Mesendoderm (in vitro differentiated cells): ENCODE data around the gene FAM171A1.

ENCODE experiments used
- DNase-seq: peaks from one replicate; pipeline ENCODE4 v3.0.0; 2013
- H2AK5ac ChIP-seq: 2 replicates; pipeline ENCODE4 v1.6.1; 2013; ENCODE audit warnings: low read length, inconsistent platforms
- H2BK120ac ChIP-seq: 2 replicates; pipeline ENCODE4 v1.6.1; 2013; ENCODE audit warnings: low read depth, mild to moderate bottlenecking, low read length, moderate library complexity, mixed read lengths
- H2BK15ac ChIP-seq: replicated peaks from 2 replicates; pipeline ENCODE4 v1.6.1; 2013; ENCODE audit warnings: low read depth, mild to moderate bottlenecking, moderate library complexity
- H2BK5ac ChIP-seq: 2 replicates; pipeline ENCODE4 v1.6.1; 2013; ENCODE audit warnings: low read length, inconsistent platforms
- H3K18ac ChIP-seq: 2 replicates; pipeline ENCODE4 v1.6.1; 2013; ENCODE audit warnings: mild to moderate bottlenecking, low read length, mixed read lengths
- H3K23ac ChIP-seq: one replicate; pipeline ENCODE4 v1.6.1; 2013; ENCODE audit warnings: low read length
- H3K27ac ChIP-seq: 2 replicates; pipeline ENCODE4 v1.5.1; 2013; ENCODE audit warnings: low read depth, mild to moderate bottlenecking, inconsistent platforms, low read length, moderate library complexity
- H3K27me3 ChIP-seq: 2 replicates; pipeline ENCODE4 v1.6.1; 2013; ENCODE audit warnings: low read length, control low read depth, mild to moderate bottlenecking, inconsistent platforms; ENCODE audit not compliant: insufficient read depth, poor library complexity
- H3K36me3 ChIP-seq: 2 replicates; pipeline ENCODE4 v1.6.1; 2013; ENCODE audit warnings: low read length, inconsistent platforms; ENCODE audit not compliant: control insufficient read depth, insufficient read depth
- H3K4ac ChIP-seq: one replicate; pipeline ENCODE4 v1.6.1; 2013; ENCODE audit warnings: low read depth, mild to moderate bottlenecking, low read length, moderate library complexity
- H3K4me1 ChIP-seq: 2 replicates; pipeline ENCODE4 v1.6.1; 2013; ENCODE audit warnings: low read depth, low read length, inconsistent platforms; ENCODE audit not compliant: control insufficient read depth
- H3K4me2 ChIP-seq: 2 replicates; pipeline ENCODE4 v1.6.1; 2013; ENCODE audit warnings: low read length
- H3K4me3 ChIP-seq: 2 replicates; pipeline ENCODE4 v1.5.1; 2013; ENCODE audit warnings: mild to moderate bottlenecking, low read length
- H3K56ac ChIP-seq: one replicate; pipeline ENCODE4 v1.6.1; 2013; ENCODE audit warnings: low read length
- H3K79me1 ChIP-seq: 2 replicates; pipeline ENCODE4 v1.6.1; 2013; ENCODE audit warnings: low read length, inconsistent platforms
- H3K79me2 ChIP-seq: 2 replicates; pipeline ENCODE4 v1.6.1; 2013; ENCODE audit warnings: mild to moderate bottlenecking, low read length; ENCODE audit not compliant: control insufficient read depth, insufficient read depth
- H3K9ac ChIP-seq: 2 replicates; pipeline ENCODE4 v1.6.1; 2013; ENCODE audit warnings: low read length, inconsistent platforms
- H4K5ac ChIP-seq: one replicate; pipeline ENCODE4 v1.6.1; 2013; ENCODE audit warnings: low read length
- H4K8ac ChIP-seq: one replicate; pipeline ENCODE4 v1.6.1; 2013; ENCODE audit warnings: low read depth, mild to moderate bottlenecking, control low read depth, low read length, moderate library complexity
- WGBS: extraction: QIAGEN DNeasy Blood & Tissue Kit; methylation state at CpG from one replicate; pipeline ENCODE4 v1.1.7; 2013; ENCODE audit warnings: low lambda C conversion rate, missing lambda C conversion rate; ENCODE audit not compliant: insufficient coverage; ENCODE audit errors: extremely low coverage; 5-methylcytosine and 5-hydroxymethylcytosine counted together

FAM171A1 gene

DNA sequence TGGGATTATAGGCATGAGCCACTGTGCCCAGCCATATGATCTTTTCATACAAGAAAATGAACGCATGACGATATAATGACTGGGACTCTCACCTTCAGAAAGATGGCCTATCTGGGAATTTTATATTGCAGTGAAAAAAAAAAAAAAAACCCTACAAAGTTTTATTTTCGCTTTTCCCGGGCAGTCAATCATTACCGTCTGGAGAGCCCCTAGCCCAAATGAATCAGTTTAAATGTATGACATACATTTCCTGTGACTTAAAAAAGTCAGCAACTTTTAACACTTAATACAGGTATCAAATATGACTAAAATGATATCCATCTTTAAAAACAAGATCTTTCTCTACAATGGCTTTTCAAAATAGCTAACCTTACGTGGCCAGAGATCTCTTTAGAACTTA is 154.4 kb downstream of the FAM171A1 start:
- H3K27ac ChIP-seq = no peak overlapping the region
- peaks cover 5% of the 10 kb centered on the region for H3K79me1 ChIP-seq
- H2BK5ac ChIP-seq = no peak overlapping the region
- no peak overlapping the region for H2AK5ac ChIP-seq
- no peak overlapping the region for H2BK120ac ChIP-seq
- no peak overlapping the region for H3K23ac ChIP-seq
- H3K79me2 ChIP-seq = no peaks in the 10 kb centered on the region
- no peak overlapping the region for H3K4me3 ChIP-seq
- H3K9ac ChIP-seq = no peak overlapping the region
- no peak overlapping the region for H2BK15ac ChIP-seq
- DNase-seq = no peak
- no peak overlapping the region for H4K8ac ChIP-seq
- H3K36me3 ChIP-seq = peaks cover 4% of the 10 kb centered on the region
- H3K4me1 ChIP-seq = no peaks in the 10 kb centered on the region
- H3K18ac ChIP-seq = no peak overlapping the region
- no peak overlapping the region for H3K4ac ChIP-seq
- WGBS = no CpG with 5 or more reads among the region's 6 CpGs
- H3K27me3 ChIP-seq = no peaks in the 10 kb centered on the region
- H3K56ac ChIP-seq = no peak overlapping the region
- H3K4me2 ChIP-seq = no peak overlapping the region
- no peak overlapping the region for H4K5ac ChIP-seq

DNA sequence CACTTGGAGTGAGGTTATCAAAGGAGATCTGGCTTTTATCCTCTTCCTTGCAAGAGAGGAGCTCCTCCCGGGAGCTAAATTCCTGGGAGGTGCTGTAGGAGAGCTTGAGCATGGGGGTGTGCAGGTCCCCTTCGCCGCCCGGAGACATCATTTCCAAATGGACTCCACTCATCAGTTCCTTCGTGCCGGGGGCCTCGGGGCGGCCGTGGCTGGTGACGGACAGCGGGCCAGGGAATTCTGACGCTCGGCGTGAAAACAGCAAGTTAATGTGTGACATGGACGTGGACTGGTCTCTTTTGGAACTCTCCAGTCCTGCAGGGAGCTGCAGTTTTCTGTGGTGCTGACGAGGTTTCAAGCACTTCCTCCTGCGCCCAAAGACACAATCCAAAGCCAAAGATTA is 156.9 kb downstream of the FAM171A1 start:
- no peak overlapping the region for H2BK15ac ChIP-seq
- no peak overlapping the region for H4K5ac ChIP-seq
- no peak overlapping the region for H3K4me3 ChIP-seq
- H3K56ac ChIP-seq = no peak overlapping the region
- peaks cover 4% of the 10 kb centered on the region for H3K36me3 ChIP-seq
- no peaks in the 10 kb centered on the region for H3K27me3 ChIP-seq
- no peaks in the 10 kb centered on the region for H3K79me2 ChIP-seq
- peaks cover 5% of the 10 kb centered on the region for H3K79me1 ChIP-seq
- DNase-seq = no peak
- no peak overlapping the region for H2BK5ac ChIP-seq
- H3K23ac ChIP-seq = no peak overlapping the region
- H3K4me1 ChIP-seq = no peaks in the 10 kb centered on the region
- no peak overlapping the region for H3K27ac ChIP-seq
- H3K4me2 ChIP-seq = no peak overlapping the region
- H3K9ac ChIP-seq = no peak overlapping the region
- no peak overlapping the region for H3K18ac ChIP-seq
- no CpG with 5 or more reads among the region's 17 CpGs for WGBS
- no peak overlapping the region for H2AK5ac ChIP-seq
- H4K8ac ChIP-seq = no peak overlapping the region
- H3K4ac ChIP-seq = no peak overlapping the region
- H2BK120ac ChIP-seq = no peak overlapping the region

DNA sequence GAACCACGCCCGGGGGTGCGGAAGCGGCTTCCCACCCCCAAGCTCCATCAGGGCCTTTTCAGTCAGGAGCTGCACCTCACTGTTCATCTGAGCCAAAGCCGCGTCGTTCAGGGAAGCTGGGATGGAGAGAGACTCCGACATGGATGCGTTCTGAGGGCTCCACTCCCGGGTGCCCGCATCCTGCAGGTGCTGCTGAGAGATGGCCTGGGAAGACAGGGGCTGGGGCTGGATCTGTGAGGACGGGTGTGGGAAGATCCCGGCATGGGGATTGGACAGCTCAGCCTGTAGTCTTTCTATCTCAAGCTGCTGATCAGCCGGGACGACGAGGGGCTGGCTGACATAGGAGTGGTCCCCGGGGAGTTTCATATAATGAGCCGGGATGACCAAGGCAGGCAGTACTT is 157.6 kb downstream of the FAM171A1 start:
- no peak overlapping the region for H2BK120ac ChIP-seq
- H4K8ac ChIP-seq = no peak overlapping the region
- no peak overlapping the region for H2BK5ac ChIP-seq
- no peak overlapping the region for H3K56ac ChIP-seq
- H2BK15ac ChIP-seq = no peak overlapping the region
- no peak overlapping the region for H4K5ac ChIP-seq
- H3K4me1 ChIP-seq = no peaks in the 10 kb centered on the region
- no peak overlapping the region for H3K9ac ChIP-seq
- peaks cover 4% of the 10 kb centered on the region for H3K36me3 ChIP-seq
- no peak overlapping the region for H3K4me2 ChIP-seq
- H3K4me3 ChIP-seq = no peak overlapping the region
- no CpG with 5 or more reads among the region's 18 CpGs for WGBS
- peaks cover 5% of the 10 kb centered on the region for H3K79me1 ChIP-seq
- no peak overlapping the region for H3K27ac ChIP-seq
- no peak for DNase-seq
- no peak overlapping the region for H3K4ac ChIP-seq
- H2AK5ac ChIP-seq = no peak overlapping the region
- no peak overlapping the region for H3K23ac ChIP-seq
- H3K27me3 ChIP-seq = no peaks in the 10 kb centered on the region
- H3K79me2 ChIP-seq = no peaks in the 10 kb centered on the region
- H3K18ac ChIP-seq = no peak overlapping the region

- Histone ChIP-seq H2AK5ac (no peak overlapping the region), H3K56ac (no peak overlapping the region), H3K27me3 (no peaks in the 10 kb centered on the region), H3K18ac (no peak overlapping the region), H3K4me1 (no peaks in the 10 kb centered on the region), H2BK5ac (no peak overlapping the region), H3K4ac (no peak overlapping the region), H3K4me2 (no peak overlapping the region), H4K8ac (no peak overlapping the region), H2BK15ac (no peak overlapping the region), H3K27ac (no peak overlapping the region), H3K4me3 (no peak overlapping the region), H3K79me1 (peaks cover 5% of the 10 kb centered on the region), H4K5ac (no peak overlapping the region), H3K36me3 (peaks cover 4% of the 10 kb centered on the region), H3K79me2 (no peaks in the 10 kb centered on the region), H3K23ac (no peak overlapping the region), H2BK120ac (no peak overlapping the region), H3K9ac (no peak overlapping the region)
- WGBS = no CpG with 5 or more reads among the region's 6 CpGs
- DNase-seq = no peak
Observed at GRCh38 chr10:15211464-15211979, 159.6 kb downstream of the FAM171A1 start.

- Histone ChIP-seq H4K8ac (no peak overlapping the region), H3K79me1 (peaks cover 5% of the 10 kb centered on the region), H3K27ac (no peak overlapping the region), H3K56ac (no peak overlapping the region), H3K79me2 (no peaks in the 10 kb centered on the region), H2AK5ac (no peak overlapping the region), H3K4me2 (no peak overlapping the region), H2BK120ac (no peak overlapping the region), H2BK15ac (no peak overlapping the region), H3K4me1 (no peaks in the 10 kb centered on the region), H3K9ac (no peak overlapping the region), H4K5ac (no peak overlapping the region), H3K36me3 (peaks cover 4% of the 10 kb centered on the region), H2BK5ac (no peak overlapping the region), H3K4me3 (no peak overlapping the region), H3K18ac (no peak overlapping the region), H3K27me3 (no peaks in the 10 kb centered on the region), H3K4ac (no peak overlapping the region), H3K23ac (no peak overlapping the region)
- no peak for DNase-seq
- no CpG with 5 or more reads among the region's 8 CpGs for WGBS
Observed at GRCh38 chr10:15210521-15210920, 160.6 kb downstream of the FAM171A1 start.

DNA sequence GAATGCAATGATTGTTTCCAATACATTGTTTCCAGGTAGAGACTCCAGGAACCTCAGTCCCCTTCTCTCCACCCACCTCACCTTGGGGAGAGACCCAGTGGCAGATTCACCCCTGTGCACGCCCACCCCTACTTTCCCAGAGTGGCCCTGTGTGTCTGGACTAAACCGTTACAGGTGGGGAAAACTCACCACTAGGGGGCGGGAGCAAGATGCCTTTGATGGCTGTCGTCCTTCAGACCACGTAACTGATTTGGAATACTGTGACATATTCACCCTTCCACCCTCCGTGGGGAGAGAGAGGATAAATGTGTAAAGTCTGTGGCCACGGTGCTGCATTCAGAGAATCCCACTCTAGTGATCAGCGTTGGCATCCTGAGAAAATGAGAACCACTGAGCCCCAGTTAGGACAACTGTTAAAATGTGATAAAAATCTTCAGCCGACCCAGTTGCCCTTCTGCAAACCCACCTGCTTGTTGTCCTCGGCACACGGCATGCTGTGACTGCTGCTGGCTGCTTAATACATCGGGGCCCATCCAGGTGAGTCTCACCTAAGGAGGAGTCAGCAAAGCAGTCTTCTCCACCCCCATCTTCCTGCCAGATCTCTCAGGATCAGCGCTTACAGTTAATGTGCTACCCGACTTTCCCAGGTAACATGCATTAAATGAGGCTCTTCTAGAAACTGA is 161.1 kb downstream of the FAM171A1 start:
- DNase-seq = peak; percentile 82

More for the DNA sequence above, 161.1 kb downstream of the FAM171A1 start:
- H3K4me1 ChIP-seq = no peaks in the 10 kb centered on the region
- no peak overlapping the region for H3K4me2 ChIP-seq
- H3K4ac ChIP-seq = no peak overlapping the region
- WGBS = no CpG with 5 or more reads among the region's 14 CpGs
- H3K9ac ChIP-seq = no peak overlapping the region
- H3K23ac ChIP-seq = no peak overlapping the region
- H3K4me3 ChIP-seq = no peak overlapping the region
- H3K36me3 ChIP-seq = peaks cover 4% of the 10 kb centered on the region
- no peaks in the 10 kb centered on the region for H3K79me2 ChIP-seq
- H2BK15ac ChIP-seq = no peak overlapping the region
- no peak overlapping the region for H2AK5ac ChIP-seq
- H4K8ac ChIP-seq = no peak overlapping the region
- no peak overlapping the region for H3K27ac ChIP-seq
- no peak overlapping the region for H4K5ac ChIP-seq
- H3K27me3 ChIP-seq = no peaks in the 10 kb centered on the region
- no peak overlapping the region for H2BK120ac ChIP-seq
- no peak overlapping the region for H3K56ac ChIP-seq
- no peak overlapping the region for H2BK5ac ChIP-seq
- no peak overlapping the region for H3K18ac ChIP-seq
- H3K79me1 ChIP-seq = peaks cover 5% of the 10 kb centered on the region
